SKM-1 treated with dmso at 0.1 percent for 144 hours (cell line): Measurements from ENCODE around the gene SPARC.

ENCODE experiments used
- DNase-seq: peaks from one replicate; lab custom pipeline; 2025; ENCODE audit not compliant: unreplicated experiment; lab: John Stamatoyannopoulos, UW

The SPARC gene

GRCh38 chr5:151661968-151662732, 24.6 kb downstream of the SPARC start:
- DNase-seq, result no peak

DNA sequence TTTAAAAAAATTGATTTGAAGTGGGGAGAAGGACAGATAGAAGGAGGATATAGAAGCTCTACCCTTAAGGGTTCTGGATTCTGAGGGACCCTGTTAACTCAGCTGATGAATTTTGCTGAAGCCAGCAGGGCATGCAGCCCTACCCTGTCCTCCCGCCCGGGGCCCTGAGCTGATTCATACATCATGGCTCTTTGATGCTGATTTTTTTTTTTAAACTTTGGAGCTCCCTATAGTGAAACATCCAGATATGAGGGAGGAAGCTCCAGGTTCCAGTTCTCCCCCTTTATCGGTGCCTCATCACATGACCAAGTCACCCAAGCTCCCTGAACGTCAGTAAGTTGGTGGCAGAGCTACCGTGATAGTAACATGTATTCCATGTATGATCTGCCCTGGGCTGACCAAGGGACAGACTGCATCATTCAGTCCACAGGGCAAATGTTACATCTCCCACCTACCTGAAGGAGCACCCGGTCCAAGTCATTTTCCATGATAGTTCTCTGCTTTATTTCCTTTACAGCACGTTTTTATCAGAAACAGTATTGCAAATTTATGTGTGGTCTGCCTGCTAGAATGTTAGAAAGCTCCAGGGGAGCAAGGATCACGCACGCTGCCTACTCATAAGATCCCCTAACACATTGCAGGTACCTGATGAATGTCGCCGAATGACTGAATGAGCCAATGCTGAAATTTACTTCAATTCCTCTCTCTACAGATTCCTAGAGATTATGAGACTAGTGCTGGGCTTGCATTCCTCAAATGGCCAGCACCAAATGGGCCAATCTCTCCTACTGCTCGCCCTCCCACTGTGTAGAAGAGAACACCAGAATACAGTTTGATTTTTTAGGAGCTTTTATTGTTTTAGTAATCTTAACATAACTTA, 25.9 kb downstream of the SPARC start:
- no peak for DNase-seq

DNA sequence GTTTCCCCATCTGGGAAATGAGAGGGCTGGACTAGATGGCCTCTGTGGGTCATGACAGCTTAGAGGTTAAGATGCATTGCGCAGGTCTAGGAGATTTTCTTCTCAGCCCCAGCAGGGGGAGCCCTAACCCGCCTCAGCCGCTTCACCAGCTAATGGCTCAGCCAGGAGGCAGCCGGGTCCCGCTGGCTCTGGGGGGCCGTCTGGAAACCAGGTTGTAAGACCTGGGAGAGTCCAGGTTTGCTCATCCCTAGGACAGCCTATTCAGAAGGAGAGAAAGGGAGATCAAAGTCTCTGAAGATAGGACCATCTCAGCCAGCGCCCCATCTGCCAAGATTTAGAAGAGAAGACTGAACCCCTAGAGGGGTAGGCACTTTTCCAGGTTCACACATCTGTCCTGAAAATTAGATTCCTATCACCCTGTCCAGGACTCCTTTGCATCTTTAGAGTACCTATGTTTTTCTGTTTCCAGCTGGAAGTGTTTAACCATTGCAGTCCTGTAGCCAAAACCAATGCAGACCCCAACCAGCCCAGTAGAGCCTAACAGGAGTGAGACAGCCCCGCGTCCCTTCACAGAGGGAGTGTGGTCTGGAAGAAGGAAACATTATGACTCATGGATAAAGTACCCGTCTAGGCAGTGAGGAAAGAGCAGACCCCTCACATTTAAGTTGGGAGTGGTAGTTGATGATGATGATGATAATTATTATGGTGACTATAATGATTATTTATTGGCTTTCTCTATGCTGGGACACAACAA, 27.5 kb downstream of the SPARC start:
- peak; percentile 78 for DNase-seq

- no peak for DNase-seq
Measured at GRCh38 chr5:151657114-151657513, 29.6 kb downstream of the SPARC start.

GRCh38 chr5:151656311-151656710, 30.4 kb downstream of the SPARC start:
- no peak for DNase-seq

DNA sequence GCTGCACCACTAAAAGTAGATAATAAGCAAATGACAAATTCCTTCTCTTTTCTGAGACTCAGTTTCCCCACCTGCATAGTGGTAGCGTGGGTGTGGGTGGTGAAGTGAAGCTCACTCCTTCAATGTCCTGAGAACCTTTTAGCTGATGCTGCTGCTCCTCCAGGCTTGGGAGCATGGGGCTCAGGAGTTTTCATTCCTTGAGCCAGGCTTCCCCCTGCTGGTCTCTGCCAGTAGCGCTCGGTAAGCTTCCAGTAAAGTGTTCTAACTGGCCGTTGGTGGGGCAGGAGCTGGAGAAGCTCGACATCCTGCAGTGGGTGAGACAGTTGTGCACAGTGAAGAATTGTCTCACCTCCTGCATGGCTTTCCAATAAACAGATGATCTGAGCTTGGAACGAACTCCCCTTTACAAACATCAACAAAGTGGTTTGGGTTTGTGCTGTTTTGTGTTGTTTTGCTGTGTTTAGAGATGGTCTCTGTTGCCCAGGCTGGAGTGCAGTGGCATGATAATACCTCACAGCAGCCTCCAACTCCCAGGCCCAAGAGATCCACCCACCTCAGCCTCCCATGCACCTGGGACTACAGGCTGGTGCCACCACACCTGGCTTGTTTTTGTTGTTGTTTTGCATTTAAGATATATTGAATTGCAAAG, 34.6 kb downstream of the SPARC start:
- peak; percentile 75 for DNase-seq

- no peak for DNase-seq
Measured at GRCh38 chr5:151648988-151649387, 37.7 kb downstream of the SPARC start.

DNA sequence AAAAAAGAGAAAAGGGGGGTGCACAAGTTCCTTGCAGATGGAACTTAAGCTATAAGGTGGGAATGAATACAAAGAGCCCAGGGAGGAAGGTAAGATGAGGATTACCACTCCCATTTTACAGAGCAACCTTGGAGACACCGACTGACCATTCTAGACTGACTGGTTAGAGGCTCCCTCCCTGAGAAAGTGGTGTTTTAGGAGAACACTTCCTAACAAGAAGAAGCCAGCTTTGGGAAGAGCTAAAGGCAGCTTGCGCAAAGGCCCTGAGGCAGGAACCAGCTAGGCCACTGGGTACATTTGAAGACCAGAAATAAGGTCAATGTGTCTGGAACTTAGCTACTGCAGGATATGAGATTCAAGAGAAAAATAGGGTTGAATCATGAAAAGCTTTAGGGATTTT, 38.6 kb downstream of the SPARC start:
- DNase-seq, result no peak

DNA sequence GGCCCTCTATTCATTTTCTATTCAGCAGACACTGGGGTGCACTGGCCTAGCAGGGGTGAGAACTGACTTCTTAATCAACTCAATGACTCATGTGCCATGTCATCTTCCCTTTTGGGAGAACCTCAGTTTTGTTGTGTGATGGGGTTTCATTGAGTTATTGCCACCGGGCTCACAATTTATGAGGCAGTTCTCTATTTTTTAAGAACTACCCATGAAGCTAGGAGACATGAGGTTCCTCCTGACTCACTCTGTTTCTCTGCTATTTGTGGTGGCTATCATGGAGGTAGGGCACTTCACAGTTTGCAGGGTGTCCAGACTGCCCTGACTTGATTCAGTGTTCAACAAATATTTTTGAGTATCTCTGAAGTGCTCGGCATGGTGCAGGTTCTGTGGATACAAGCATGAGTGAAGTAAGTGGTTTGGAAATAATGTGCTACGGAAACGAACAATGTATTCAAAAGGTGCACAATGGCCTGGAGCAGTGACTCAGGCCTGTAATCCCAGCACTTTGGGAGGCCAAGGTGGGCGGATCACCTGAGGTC, 39.3 kb downstream of the SPARC start:
- DNase-seq, result peak; percentile 18

- DNase-seq, result no peak
Measured at GRCh38 chr5:151646334-151646733, 40.4 kb downstream of the SPARC start.

DNA sequence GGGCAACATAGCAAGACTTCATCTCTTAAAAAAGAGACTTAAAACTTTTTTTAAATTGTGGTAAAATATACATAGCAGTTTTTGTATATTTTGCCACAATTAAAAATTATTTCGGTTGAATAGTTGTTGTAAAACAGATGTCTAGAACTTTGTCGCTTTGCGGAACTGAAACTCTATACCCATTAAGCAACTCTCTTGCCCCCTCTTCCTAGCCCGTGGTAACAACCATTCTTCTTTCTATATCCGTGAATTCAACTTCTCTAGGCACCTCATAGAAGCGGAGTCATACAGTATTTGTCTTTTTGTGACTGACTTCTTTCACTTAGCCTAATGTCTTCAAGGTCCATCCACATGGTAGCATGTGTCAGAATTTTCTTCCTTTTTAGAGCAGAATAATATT, 43.3 kb downstream of the SPARC start:
- DNase-seq, result no peak

DNA sequence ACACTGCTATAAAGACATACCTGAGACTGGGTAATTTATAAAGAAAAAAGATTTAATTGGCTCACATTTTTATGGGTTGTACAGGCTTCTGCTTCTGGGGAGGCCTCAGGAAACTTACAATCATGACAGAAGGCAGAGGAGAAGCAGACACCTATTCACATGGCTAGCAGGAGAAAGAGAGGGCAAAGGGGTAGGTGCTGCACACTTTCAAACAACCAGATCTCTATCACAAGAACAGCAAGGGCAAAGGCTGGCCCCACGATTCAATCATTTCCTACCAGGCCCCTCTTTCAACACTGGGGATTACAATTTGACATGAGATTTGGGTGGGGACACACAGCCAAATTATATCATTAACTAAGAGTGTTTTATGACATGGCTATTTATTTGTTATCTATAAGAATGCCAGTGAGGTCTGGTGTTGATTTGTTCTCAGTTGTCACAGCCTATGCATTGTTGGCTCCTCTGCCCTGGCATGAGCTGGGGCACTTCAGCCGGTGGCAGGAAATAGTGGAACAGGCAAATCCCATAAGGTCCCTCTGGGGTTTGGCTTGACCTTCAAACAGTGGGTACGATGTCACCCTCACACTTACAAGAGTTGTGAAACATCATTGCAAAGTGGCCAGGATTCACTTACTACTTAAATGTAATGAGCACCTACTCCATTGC, 44.1 kb downstream of the SPARC start:
- DNase-seq, result no peak

- DNase-seq, result no peak
Measured at GRCh38 chr5:151638619-151639018, 48.1 kb downstream of the SPARC start.

DNA sequence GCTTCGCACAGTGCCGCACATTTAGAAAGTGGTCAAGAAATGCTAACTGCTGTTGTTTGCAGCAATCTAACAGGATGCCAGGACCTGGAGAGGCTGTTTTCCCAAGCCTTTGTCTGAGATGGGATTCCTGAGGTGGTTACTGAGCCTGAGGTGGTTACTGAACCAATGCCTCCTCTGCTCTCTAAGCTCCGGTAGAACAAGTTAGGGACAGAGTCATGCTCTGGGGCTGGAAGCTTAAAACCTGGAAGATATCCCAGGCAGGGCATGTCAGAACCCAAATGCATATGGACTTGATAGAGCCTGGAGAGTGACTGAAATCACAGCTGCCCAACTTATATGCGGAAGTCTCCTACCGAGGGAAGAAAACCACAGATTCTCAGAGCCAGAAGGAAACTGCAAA, 49.0 kb downstream of the SPARC start:
- DNase-seq, result no peak

DNA sequence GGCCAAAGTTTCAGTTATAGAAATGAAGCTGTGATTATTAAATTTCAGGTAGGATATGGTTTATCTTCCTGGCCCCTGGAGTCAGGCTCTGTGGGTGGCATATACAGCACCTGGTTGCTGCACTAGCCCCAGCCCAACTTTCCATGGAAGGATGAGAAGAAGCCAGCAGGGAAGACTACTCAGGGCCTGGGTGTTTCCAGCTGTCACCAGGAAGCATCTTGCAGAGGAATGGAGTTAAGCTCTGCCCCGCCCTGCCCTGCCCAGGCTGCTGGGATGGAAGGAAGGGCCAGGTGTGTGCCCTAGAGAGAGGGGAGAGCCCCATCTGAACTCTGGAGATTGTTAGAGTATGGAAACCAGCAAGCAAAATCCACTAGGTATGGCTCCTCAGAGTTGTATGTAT, 52.8 kb downstream of the SPARC start:
- DNase-seq, result no peak

DNA sequence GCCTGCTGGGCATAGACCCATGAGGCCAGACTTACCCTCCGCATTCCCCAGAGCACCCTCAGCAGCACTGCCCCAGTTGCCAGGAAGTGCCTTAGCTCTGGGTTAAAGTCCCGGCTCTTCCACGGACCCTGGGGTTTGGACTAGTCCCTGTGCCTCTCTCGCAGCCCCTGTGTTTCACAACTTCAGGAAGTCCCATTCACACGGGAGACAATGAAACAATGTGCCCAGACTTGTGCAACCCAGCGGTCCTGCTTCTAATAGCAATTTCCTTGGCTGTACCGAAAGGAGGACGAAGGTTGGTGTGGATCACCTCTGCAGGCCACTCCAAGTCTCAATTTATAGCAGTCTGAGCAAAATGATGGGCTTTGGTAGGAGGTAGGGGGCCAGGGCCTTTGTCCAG, 53.8 kb downstream of the SPARC start:
- no peak for DNase-seq

DNA sequence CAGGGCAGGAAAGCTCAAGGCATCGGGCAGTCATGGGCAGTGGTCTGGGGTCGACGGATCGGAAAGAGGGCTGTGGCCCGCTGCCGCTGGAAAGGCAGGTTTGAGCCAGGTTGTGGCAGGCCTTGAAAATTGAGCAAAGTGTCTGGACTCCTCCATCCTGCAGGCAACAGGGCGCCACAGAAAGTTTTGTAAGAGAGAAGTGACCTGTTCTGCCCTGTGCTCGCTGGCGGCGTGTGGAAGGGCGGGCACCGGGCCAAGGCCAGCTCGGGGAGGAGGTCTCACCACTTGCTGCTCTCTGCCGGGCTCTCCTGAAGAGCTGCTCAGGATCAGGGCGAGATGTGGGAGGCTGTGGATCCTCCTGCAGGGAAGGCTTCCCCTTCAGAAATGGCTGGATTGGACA, 54.2 kb downstream of the SPARC start:
- DNase-seq, result no peak

- no peak for DNase-seq
Measured at GRCh38 chr5:151631941-151632340, 54.8 kb downstream of the SPARC start.

DNA sequence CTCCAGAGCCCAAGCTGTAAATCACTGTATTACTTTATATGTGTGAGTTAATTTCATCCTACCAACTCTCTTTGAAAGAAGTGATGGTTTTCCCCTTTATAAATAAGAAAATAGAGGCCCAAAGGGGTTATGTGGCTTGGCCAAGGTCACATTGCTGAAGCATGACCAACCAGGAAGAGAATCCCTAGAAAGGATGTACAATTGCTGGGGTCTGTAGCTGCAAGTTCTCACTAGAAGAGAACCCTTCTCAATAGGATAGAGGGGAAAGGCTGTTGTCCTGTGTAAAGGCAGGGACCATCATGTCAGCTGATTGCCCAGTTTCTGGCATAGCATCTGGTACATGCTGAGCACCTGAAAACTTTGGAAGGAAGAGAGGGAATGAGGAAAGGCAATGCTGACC, 56.6 kb downstream of the SPARC start:
- DNase-seq, result no peak

GRCh38 chr5:151628112-151628823, 58.4 kb downstream of the SPARC start:
- no peak for DNase-seq
